ENCODE measurements around the gene WBP11.

Gene WBP11

GRCh38 chr12:14803011-14803829 lies at the start of gene WBP11, which contains the start of gene C12orf60:
Gene WBP11, minus strand, starts transcription at chr12:14803478. Its CDS starts 2,095 bp downstream, at chr12:14801383.
Gene C12orf60, plus strand, starts transcription at chr12:14803670. Its CDS starts 19,266 bp downstream, at chr12:14822936.
- peak; percentile 76 for DNase-seq (ENCODE audit: low read depth)

DNA sequence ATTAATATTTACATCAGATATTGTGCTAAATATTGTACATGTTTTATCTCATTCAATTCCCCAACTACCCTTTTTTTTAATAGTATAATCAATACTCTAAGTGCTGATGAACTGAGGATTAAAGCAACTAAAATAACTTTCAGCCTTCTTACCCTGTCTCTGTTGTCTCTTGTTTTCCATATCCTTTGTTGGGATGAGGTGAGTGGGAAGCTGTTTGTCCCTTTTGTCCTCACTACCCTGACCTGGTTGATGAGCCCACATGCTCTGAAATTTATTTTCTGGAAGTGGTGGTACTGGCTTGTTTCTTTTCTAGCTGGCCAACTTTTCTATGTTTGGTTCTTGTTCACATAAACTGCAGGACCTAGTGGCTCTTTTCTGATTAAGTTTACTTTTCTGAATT lies 49.6 kb upstream of the WBP11 start:
- no peak for DNase-seq (ENCODE audit: low read depth)

GRCh38 chr12:14850929-14851663 lies 47.8 kb upstream of the WBP11 start:
- DNase-seq (ENCODE audit: low read depth): no peak

- no peak for DNase-seq (ENCODE audit: low read depth)
Observed at GRCh38 chr12:14849661-14850060, 46.4 kb upstream of the WBP11 start.

DNA sequence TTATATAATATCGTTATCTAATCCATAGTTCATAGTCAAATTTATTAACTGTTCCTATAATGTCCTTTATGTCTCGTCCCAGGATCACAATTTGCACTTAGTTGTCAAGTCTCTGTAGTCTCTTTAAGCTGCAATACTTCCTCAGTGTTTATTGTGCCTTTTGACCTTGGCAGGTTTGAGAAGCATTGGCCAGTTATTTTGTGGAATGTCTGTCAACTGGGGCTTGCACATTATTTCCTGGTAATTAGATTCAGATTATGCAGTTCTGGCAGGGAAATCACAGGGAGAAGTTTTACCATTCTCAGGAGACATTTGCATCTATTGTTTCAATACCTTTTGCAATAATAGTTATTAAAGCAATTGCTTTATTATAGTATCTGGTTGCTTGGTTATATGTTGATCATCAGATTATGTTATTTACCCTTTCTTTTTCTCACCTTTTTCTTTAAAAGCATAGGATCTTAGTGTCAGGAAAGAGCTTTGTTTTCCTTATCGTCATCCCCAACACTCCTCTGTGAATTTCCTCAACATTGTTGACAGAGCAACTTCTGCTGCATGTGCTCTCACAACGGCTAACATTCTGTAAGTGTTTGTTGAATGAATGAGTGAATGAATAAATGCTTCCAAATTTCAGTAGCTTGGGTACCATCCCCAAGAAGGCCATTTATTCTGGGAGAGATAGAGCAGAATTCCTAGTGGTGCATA lies 43.8 kb upstream of the WBP11 start:
- DNase-seq (ENCODE audit: low read depth): no peak

DNA sequence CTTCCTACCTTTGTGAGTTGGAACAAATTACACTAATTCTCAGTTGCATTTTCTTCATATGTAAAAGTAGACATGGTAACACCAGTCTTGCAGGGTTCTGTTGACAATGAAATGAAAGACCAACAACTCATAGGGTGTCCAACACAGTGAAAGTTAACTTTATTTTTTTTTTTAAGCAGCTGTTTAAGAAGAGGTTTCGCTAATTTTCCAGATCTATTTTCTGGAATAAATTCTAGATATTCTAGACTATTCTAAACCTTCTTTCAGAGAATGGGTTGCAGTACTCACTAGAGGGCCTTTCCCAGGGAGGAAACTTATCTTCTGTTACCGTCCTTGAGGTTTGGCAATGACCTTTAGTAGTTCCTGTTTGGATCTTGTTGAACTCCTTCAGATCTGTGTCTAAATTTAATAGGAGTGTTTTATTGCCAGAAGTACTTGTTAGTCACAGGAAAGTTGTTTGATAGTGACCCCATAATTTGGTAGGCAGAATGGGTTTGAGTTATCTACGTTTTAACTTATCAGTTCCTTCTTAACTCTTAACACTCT lies 42.8 kb upstream of the WBP11 start:
- no peak for DNase-seq (ENCODE audit: low read depth)

GRCh38 chr12:14845350-14845750 lies 42.1 kb upstream of the WBP11 start:
- peak; percentile 5 for DNase-seq (ENCODE audit: low read depth)

GRCh38 chr12:14844401-14844800 lies 41.1 kb upstream of the WBP11 start:
- no peak for DNase-seq (ENCODE audit: low read depth)

- no peak for DNase-seq (ENCODE audit: low read depth)
Observed at GRCh38 chr12:14843425-14843887, 40.2 kb upstream of the WBP11 start, which contains the start of gene ART4. Gene ART4, minus strand, starts transcription at chr12:14843526. Its CDS starts 413 bp downstream, at chr12:14843113.

DNA sequence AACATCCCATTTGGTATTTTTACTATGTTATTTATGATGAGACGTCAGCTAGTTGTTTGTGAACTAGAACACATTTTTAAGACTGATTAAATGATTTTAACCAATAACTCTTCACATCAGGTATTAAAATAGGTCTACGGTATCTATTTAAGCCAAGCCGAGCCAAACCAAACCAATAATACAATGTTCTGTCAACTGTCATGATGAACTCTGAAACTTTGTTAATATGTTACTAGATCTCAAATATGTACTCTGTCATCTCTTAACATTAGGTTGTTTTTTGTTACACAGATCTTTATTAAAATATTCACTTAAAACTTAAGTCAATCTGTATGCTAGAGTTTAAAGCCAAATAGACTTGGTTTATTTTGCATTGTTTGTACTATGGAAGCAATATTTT lies 39.0 kb upstream of the WBP11 start:
- no peak for DNase-seq (ENCODE audit: low read depth)

DNA sequence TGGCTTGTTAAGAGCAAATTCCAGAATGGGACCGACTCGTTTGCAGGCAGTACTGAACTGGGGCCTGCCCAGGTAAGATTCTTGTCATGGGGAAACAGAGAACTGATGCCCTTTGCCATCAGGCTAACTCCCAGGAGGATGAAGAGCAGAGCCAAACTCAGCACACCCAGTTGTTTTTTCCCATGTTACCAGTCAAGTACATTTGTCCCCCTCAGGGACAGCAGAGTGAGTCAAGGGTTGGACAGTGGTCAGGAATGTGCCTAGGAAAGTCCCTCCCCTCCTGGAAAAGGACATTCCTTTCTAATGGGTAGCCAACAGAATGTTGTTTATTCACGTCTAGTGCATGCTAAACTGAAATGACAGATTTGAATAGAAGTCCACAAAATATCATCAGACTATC lies 38.5 kb upstream of the WBP11 start:
- DNase-seq (ENCODE audit: low read depth): no peak

DNA sequence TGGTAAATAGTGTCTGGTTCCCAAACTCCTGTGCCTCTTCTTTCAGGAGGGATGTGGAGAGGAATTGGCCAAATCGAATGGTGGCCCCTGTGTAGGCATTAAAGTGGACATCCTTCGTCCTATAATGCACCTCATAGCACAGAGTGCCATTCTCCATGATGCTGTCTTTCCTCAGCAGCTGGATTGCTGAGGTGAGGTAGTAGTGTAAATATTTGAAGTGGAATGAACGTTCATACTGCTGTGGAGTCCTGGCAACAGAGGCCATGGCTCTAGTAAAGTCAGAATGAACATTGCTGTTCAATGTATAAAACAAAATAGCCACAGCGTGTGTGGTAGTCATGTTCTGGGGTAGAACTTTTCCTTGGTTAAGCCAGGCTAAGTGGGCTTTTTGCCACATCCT lies 37.3 kb upstream of the WBP11 start:
- DNase-seq (ENCODE audit: low read depth): no peak

DNA sequence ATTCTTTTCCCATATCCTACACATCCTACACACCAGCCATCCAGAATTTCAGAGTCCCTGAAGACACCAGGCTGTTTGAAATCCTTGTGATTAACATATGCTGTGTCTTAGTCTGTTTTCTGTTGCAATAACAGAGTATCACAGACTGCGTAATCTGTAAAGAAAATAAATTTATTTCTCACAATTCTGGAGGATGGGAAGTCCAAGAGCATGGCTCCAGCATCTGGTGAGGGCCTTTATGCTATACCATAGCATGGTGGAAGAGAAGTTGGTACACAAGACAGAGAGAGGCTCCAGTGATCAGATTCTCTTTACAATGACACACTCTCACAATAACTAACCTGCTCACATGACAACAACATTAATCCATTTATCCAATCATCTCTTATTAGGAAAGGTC lies 36.0 kb upstream of the WBP11 start:
- no peak for DNase-seq (ENCODE audit: low read depth)

DNA sequence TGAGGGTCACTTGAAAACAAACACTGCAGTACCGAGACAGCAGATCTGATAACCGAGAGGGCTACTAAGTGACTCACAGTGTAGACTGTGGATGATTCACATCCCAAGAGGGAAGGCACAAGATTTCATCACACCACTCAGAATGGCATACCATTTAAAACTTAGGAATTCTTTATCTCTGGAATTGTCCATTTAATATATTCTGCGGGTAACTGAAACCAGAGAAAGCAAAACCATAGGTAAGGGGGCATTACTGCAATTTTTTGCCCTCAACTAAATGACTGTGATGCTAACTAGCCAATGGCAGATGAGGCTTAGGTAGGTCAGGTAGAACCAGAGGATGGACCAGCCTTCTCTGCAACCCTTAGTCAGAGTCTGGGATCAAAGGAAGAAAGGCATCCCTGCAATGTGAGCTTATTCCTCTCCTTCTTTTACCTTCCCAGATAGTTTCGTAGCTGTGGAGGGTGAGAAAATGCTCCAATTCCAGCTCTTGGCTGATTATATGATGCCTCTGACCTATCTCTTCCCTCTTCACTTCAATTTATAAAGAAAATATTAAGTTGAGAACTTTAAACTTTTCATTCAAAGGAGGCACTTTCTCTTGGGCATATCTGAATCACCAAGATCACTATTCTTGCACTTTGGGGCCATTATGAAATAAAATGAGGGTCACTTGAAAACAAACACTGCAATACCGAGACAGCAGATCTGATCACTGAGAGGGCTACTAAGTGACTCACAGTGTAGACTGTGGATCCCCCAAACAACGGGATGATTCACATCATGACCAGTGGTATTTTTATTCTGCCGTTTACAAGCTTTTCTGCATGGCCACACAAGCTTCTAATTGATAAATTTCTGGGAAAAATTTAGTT lies 33.3 kb upstream of the WBP11 start:
- no peak for DNase-seq (ENCODE audit: low read depth)

- no peak for DNase-seq (ENCODE audit: low read depth)
Observed at GRCh38 chr12:14834509-14834908, 31.2 kb upstream of the WBP11 start.

DNA sequence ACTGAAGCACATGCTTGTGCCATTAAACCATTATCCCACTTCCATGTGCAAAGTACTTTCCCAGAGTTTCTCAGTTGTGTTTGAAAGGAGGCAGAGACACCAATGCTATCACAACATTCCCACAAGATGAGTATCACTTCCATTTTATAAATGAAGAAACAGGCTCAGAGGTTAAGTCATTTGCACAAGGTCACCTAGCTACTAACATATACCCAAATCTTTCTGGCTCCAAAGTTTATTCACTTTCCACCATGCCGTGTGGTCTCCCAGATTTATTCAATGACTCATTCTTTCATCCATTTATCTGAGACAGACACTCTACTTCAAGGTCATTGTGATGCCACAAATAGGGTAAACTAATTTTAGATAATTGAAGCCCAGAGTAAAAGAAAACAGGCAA lies 30.7 kb upstream of the WBP11 start:
- no peak for DNase-seq (ENCODE audit: low read depth)

- DNase-seq (ENCODE audit: low read depth): no peak
Observed at GRCh38 chr12:14833336-14833735, 30.1 kb upstream of the WBP11 start.

DNA sequence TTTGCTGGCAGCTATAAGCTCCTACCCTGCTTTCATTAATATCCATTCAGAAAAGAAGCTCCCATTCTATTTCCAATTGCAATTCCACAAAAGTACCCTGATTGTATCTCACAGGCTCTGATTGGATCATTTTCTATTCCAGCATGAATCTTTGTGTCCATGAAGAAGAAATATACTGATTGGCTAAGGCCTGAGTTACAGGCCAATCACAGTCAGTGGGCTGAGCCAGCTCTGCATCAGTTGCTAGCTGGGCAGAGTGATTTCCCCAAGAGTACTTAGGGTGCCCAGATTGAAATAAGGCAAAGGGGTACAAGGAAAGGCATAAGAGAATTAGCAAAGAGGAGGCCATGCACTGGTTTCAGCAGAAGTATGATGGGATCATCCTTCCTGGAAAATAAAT lies 25.6 kb upstream of the WBP11 start:
- DNase-seq (ENCODE audit: low read depth): no peak

DNA sequence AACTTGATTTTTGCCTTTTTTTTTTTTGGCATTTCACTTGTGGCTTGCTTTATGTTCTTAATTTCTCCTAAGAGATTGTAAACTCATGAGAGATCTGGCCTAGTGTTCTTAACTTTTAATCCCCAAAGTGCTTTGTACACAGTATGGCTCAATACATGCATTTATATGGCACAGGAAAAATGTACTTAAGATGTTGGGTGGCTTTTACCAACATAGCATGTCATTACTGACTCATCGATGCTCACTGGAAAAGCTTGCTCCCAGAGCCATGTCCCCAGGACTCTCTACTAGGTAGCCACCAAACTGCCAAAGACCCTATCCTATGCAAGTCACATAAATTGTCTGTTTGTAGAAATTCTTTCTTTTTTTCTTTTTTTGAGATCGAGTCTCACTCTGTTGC lies 23.8 kb upstream of the WBP11 start:
- no peak for DNase-seq (ENCODE audit: low read depth)

DNA sequence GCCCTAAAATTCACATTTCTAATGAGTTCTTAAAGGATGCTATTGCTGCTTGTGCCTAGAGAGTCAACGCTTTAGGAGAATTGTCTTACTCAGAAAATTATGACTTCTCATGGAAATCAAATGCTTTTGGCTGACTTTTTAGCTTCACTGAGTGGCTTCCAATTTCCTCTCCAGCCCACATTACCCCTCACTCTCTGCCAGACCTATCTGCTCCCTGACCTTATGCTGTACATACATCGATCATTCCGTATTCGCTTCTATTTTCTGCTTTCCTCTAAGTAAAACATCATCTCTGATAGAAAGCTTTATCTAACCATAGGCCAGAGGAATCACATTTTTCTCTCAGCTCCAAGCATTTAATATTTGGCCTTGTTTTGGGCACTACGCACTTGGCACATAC lies 23.2 kb upstream of the WBP11 start:
- no peak for DNase-seq (ENCODE audit: low read depth)

- DNase-seq (ENCODE audit: low read depth): no peak
Observed at GRCh38 chr12:14825256-14825655, 22.0 kb upstream of the WBP11 start.

Data from activated T-helper 1 cell treated with Interleukin-2 at 50 U/mL for 16 hours (primary cell).